ENCODE measurements around the gene IRF3.

IRF3 gene

DNA sequence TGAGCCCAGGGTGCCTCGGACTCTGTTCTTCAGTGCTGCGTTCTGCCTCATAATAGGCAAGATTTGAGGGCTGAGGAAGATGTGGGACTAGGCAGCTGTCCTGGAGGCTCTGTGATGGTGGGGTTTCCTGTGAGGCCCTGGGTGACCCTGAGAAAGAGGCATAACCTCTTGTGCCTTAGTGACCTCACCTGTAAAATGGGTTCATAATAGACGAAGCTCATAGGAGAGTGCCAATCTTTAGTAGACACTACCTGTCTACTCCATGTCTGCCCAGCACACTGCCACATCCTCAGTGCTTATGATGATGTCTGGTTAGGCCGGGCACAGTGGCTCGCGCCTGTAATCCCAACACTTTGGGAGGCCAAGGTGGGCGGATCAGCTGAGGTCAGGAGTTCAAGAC, 49.1 kb downstream of the IRF3 start:
- no peak for DNase-seq (ENCODE audit: low spot score)

DNA sequence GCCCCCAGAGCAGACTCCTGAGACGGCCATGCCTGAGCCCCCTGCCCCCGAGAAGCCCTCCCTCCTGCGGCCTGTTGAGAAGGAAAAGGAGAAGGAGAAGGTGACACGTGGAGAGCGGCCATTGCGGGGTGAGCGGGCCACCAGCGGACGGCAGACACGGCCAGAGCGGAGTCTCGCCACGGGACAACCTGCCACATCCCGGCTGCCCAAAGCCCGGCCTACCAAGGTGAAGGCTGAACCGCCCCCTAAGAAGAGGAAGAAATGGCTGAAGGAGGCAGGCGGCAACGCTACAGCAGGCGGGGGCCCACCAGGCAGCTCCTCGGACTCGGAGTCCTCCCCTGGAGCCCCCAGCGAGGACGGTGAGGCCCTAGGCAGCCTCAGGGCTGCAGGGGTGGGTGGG, 49.8 kb downstream of the IRF3 start:
- DNase-seq (ENCODE audit: low spot score), result no peak

DNA sequence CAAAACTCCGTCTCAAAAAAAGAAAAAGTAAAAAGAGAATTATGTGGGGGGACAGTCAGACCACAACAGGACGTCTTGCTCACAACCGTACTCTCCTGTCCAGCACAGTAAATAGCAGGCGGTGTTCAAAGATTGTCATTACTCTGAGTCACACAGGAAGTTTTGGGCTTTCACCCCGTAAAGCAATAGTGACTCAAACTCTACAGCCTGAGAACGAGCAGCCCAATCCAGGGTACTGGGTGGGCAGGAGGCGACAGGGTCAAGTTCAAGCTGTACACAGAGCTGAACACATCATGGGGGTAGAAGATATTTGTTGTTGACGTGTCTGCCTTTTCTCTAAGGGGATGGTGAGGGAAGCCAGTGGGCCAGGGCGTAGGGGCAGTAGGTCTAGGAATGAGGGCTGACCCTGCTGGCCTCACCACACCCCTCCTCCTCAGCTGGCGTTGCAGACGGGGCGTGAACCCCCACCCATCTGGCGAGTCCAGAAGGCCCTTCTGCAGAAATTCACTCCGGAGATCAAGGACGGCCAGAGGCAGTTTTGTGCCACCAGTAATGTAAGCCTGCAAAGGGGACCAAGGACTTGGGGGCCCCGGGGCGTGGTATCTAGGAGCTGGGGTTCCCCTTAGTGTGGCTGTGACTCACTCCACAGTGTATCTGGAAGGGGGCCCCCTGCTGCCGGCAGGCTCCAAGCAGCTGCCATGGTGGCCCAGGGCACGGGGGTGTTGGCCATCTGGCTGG, 51.4 kb downstream of the IRF3 start:
- no peak for DNase-seq (ENCODE audit: low spot score)

DNA sequence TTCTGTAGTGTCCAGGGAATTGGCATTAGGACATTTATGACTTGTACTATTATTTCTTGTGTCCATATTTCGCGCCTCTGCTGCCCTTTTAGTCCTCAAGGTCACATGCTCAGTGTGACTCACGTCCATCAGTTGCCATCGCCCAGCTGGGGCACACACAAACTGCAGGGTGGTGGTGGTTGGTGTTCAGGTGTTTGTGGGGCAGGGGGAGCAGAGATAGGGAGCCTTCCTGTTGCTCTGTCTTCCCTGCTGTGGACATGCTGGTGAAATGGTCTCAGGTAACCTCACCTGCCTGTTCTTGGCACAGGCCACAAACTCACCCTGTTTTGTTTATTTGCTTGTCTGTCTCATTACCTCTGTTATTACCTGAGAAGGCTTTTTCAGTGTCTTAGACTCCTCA, 52.3 kb downstream of the IRF3 start:
- DNase-seq (ENCODE audit: low spot score), result no peak

Data from putamen (tissue), 1 donor.